GM03348 (cell line): Measurements from ENCODE around the gene SCRT2.
"Not testable (repeated sequence)": the region's sequence is repeated elsewhere in the genome, so short reads cannot be mapped to it uniquely, and the experiment has no call there.

Source experiments
- DNase-seq: peaks from one replicate; pipeline ENCODE4 v3.0.0; 2012; ENCODE audit warnings: low spot score

Gene SCRT2

DNA sequence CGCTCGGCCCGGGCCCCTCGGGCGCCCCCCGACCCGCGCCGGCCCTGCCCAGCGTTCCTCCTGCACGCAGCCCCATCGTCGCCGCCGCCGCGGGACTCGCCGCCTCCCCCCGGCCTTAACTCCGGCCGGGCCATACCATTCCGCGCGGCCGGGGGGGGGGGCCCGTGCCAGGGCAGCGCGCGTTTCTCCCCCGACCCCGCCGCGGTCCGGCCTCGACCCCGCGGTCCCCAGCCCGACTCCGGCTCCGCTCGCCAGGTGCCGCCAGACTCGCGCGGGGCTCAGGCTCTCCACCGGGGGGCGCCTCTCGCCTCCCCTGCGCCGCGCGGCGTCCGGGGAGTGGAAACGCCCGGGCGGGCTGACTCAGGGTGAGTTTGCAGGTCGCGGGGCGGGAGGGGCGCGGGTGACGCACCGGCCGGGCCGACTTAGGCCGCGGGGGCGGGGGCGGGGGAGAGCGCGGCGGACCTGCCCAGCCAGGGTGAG is 22.5 kb downstream of the SCRT2 start, which contains the start of gene SRXN1:
Gene SRXN1, minus strand, starts transcription at position 91 of the 480 bp plus-strand sequence. Its CDS starts 15 bp downstream, at position 76.
- peak; percentile 98 for DNase-seq

GRCh38 chr20:652615-653109 is 22.9 kb downstream of the SCRT2 start:
- DNase-seq: no peak

- DNase-seq: no peak
These were observed 23.6 kb downstream of the SCRT2 start for GRCh38 chr20:651713-652614.

DNA sequence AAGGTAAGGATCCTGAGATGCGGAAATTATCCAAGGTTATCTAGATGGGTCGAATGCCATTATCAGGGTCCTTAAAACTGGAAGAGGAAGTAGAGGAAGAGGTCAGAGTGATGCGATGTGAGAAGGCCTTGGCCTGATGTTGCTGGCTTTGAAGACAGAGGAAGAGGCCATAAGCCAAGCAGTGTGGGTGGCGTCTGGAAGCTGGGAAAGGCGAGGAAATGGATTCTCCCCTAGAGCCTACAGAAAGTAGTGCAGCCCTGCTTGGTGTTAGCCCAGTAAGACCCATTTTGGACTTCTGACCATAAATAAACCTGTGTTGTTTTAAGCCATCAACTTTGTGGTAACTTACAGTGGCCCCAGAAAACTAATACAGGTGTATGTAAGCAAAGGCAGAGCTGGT is 24.6 kb downstream of the SCRT2 start:
- DNase-seq: no peak

DNA sequence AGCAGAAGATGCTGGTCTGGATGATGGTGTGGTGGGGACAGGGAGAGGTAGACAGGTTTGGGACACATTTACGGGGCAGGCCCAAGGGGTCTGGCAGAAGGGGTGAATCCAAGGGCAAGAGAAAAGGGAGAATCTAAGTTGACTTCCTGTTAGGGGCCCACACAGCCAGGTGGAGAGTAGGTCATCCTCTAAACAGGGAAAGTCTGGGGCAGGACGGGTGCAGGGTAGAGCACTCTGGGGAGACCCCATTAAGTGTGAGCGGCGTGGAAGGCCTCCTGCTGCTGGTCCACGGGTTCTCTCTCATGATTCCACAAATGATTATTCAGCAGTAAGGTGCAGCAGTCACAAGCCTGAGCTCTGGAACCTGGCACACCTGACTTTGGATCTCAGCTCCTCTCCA is 25.3 kb downstream of the SCRT2 start:
- no peak for DNase-seq

- no peak for DNase-seq
These were observed 28.1 kb downstream of the SCRT2 start for GRCh38 chr20:647479-648019.

DNA sequence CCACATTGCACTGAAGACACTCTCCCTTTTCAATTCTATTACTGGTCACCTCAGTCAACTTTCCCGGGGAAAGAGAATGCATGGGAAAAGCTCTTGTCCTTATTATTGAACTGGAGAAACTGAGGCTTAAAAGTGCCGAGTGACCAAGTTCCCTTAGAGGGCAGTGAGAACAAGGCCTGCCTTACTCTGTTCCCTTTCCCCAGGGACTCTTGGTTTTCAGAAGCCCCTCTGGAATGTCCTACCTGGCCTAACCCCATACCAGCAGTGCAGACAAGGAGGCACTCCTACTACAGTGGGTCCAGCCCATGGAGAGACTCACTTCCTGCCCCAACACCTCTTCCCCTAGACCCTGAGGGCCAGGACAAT is 28.8 kb downstream of the SCRT2 start:
- no peak for DNase-seq

DNA sequence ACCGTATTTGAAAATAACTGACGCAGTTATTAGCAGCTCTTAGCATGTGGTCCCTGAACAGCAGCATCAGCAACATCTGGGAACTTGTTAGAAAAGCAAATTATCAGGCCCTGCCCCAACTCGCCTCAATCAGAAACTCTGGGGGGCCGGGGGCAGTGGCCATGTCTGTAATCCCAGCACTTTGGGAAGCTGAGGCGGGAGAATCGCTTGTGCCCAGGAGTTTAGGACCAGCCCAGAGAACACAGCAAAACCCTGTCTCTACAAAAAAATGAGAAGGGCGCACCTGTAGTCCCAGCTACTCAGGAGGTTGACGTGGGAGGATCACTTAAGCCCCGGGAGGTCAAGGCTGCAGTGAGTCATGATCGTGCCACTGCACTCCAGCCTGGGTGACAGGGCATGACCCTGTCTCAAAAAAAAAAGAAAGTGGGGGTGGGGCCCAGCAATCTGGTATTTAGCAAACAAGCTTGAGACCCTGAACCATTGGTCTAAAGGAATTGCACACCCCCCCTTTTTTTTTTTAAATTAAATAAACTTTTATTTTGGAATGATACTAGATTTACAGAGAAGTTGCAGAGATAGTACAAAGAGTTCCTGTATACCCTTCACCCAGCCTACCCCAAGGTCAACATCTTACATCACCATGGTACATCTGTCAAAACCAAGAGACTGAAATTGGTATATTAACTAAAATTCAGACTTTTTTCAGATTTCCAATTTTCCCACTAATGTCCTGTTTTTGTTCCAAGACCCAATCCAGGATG is 29.3 kb downstream of the SCRT2 start:
- no peak for DNase-seq

DNA sequence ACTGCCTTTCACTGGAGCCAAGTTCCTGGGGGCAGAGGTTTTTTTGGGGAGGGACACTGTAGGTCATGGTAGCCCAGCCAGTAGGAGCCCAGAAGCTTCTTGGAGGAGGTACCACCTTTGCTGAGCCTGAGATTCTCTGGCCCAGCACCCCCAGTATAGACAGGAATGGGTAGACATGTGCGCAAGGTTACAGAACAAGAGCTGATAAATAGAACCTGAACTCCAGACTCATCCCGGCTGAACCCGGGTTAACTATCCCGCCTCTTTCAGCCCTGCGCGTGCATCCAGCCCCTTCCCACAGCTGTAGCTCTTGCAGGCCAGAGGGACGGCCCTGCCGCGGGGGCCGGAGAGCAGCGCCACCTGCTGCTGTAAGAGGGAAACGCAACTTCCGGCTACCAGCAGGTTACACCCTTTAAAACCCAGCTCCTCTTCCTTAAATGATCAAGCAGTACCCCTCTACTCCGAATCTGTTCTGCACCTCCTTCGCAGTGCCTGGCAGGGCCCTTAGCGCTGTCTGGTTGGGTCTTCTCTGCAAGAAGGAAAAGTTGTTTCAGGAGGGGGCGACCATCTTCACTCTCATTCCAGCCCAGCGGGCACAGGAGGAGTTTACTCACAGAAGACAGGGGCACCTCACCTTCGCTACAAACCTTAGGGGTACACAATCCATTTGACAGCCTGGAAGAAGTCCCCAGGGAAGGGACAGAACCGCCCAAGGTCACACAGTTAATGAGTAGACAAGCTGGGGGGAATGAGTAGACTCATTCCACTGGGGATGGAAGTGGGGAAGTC is 30.1 kb downstream of the SCRT2 start:
- DNase-seq: peak; percentile 88

- DNase-seq: no peak
These were observed 30.8 kb downstream of the SCRT2 start for GRCh38 chr20:644692-645317.

DNA sequence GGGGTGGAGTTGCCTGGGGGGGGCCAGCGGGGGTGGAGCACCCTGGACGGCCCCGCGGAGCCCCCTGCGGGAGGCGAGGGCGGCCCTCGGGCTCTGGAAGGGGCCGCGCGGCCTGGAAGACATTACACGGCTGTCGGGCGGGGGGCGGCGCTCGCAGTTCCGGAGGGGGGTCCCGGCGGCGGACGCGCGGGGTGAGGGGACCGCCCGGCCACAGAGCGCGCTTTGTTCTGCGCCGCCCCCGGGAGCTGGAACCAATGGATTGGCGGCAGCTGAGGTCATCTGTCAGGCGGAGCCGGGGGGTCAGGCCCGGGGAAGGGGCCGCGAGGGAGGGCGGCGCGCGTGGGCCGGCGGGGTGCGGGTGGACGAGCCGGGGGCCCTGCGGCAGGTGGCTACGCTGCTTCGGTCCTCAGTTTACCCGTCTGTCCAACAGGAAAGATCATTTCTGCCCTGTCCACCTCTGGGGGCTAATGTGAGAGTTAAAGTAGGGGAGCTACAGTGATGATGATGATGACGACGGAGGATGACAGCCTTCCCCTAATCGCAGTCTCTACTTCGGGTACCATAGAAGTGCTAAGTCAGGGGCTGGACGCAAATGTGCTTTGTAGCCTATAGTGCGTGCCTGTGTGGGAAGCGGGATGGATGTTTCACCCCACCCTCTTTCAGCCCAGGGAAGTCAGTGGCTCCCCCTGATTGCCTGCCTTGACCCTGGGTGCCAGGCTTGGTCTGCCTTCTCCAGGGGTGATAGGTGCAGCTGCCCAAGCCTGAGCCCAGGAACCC is 33.0 kb downstream of the SCRT2 start:
- DNase-seq: peak; percentile 37

DNA sequence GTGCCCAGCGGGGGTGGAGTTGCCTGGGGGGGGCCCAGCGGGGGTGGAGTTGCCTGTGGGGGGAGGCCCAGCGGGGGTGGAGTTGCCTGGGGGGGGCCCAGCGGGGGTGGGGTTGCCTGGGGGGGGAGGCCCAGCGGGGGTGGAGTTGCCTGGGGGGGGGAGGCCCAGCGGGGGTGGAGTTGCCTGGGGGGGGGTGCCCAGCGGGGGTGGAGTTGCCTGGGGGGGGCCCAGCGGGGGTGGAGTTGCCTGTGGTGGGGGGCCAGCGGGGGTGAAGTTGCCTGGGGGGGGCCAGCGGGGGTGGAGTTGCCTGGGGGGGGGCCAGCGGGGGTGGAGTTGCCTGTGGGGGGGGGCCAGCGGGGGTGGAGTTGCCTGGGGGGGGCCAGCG is 33.6 kb downstream of the SCRT2 start:
- not testable (repeated sequence) for DNase-seq

DNA sequence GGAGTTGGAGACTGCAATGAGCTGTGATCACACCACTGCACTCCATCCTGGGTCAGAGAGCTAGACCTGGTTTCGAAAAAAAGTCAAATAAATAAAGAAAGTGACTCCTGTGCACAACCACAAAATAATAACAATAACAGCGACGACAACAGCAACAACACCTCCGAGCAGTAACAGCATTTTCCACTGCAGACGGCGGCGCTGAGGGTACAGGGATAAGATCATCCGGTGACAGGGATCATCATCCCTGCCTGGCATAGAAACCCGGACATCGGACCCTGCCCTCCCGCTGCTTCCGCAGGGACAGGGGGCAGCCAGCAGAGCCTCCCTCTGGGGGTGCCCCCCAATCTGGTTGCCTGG is 34.1 kb downstream of the SCRT2 start:
- no peak for DNase-seq

DNA sequence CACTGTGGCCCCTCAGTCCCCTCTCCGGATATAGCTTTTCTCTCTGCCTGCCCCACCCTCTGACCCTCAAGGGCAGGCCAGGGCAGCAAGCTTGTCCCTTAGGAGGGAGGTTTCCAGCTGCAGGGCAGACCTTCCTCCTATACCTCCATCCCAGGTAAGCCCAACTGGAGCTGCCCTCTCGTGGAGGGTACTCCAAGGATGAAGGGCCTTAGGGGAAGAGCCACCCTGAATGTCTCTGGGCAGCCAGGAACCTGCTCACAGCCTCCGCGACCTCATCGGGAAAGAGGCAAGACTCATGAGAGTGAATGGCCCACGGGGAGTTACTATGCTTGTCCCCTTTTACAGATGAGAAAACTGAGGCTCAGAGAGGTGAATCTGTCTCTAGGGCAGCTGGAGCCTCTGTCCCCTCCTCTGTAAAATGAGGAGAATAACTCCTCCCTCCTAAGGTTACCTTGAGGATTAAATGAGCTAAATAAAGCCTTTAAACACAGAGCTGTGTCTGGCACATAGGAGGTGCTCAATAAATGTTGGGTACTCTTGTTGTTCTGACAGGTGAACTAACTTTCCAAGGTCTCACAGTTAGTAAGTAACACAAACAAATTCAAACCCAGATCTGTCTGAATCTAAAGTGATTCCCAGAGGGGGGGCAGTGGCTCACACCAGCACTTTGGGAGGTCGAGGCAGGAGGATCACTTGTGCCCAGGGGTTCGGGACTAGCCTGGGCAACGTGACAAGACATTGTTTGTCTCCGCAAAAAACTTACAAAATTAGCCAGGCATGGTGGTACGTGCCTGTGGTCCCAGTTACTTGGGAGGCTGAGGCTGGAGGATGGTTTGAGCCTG is 34.7 kb downstream of the SCRT2 start:
- no peak for DNase-seq

GRCh38 chr20:638579-638978 is 37.0 kb downstream of the SCRT2 start:
- no peak for DNase-seq

DNA sequence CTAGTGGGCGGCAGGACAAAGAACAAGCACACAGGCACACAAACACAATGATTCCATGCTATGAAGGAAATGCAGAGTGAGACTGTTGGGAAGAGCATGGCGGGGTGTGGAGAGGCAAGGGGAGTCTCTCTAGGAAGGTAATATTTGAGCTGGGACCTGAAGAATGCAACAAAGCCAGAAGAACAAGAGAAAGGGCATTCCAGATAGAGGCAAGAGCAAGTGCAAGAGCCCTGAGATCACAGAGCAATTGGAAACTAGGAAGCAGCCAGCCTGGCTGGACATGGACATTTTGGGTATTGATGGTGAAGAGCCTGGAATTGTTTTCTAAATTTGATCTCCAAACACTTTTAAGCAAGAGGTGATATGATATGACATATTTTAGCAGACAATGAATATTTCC is 38.0 kb downstream of the SCRT2 start:
- no peak for DNase-seq

- no peak for DNase-seq
These were observed 39.7 kb downstream of the SCRT2 start for GRCh38 chr20:635893-636338.

DNA sequence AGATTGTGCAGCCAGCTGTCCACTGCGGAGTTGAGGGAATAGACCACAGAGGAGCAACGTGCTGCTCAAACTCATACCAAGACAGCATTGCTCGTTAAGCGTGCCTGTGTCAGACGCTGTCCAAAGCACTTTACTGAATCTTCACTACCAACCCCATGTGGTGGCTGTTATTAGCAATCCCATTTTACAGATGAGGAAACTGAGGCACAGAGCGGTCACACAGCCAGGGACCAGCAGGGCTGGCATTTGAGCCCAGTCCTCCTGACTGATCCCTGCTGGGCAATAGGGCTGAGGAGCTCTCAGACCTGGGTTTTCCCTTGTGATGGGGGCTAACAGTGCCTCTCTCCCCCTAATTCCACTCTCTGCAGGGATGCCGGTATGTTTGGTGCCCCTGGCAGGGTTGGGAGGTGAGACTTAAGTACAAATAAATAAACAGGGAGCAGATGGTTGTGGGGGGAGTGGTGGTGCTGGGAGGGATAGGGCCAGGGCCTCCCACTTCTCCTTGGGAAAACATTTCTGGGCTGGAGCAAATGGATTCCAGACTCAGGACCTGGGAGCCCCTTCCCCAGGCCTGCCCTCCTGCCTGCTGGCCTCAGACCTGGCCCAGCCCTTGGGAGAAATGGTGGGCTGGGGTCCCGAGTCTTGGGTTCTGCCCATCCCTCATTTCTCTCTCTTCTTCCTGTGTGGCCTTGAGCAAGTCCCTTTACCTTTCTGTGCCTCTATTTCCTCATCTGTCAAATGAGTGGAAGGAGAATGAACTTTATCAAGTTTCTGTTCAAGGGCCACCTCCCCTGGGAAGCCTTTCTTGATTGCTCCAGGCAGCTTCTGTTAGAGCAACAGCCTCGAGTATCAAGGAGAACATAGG is 40.3 kb downstream of the SCRT2 start:
- no peak for DNase-seq
